Large intestine (tissue), 3 donors: ENCODE measurements around the gene HYDIN. TPM values are rescaled to one million over a fixed set of nuclear protein-coding genes. Genes with fewer than 3 reads are reported as not detected.

Experiments used
- DNase-seq, 2 donors: peaks; one replicate each; pipeline versions ENCODE4 v3.0.0 to v3.0.0-alpha.2; 2013
- H3K27ac ChIP-seq: one replicate; pipeline ENCODE4 v1.5.1; 2013; ENCODE audit warnings: low read length
- H3K27me3 ChIP-seq: 2 replicates; pipeline ENCODE4 v1.6.1; 2013; ENCODE audit warnings: low read length; ENCODE audit not compliant: control insufficient read depth, insufficient read depth
- H3K36me3 ChIP-seq: 2 replicates; pipeline ENCODE4 v1.6.1; 2013; ENCODE audit warnings: low read length; ENCODE audit not compliant: control insufficient read depth, insufficient read depth
- H3K4me1 ChIP-seq: one replicate; pipeline ENCODE4 v1.6.1; 2013; ENCODE audit warnings: low read length; ENCODE audit not compliant: control insufficient read depth, insufficient read depth
- H3K4me3 ChIP-seq: one replicate; pipeline ENCODE4 v1.5.1; 2013; ENCODE audit warnings: low read length
- H3K9me3 ChIP-seq: one replicate; pipeline ENCODE4 v1.6.1; 2013; ENCODE audit warnings: mild to moderate bottlenecking, low read depth, low read length, moderate library complexity; ENCODE audit not compliant: control insufficient read depth
- WGBS: methylation state at CpG from one replicate; pipeline ENCODE4 v1.1.5; 2013; ENCODE audit warnings: low lambda C conversion rate; ENCODE audit not compliant: insufficient coverage; 5-methylcytosine and 5-hydroxymethylcytosine counted together
- polyA plus RNA-seq: library from polyadenylated mRNA; unstranded; fragments of 120-200 nt; gene quantifications from one replicate; pipeline ENCODE4 v1.2.1, GENCODE V29; 2013

The HYDIN gene
- polyA plus RNA-seq, 1 donor: 3.2 TPM

DNA sequence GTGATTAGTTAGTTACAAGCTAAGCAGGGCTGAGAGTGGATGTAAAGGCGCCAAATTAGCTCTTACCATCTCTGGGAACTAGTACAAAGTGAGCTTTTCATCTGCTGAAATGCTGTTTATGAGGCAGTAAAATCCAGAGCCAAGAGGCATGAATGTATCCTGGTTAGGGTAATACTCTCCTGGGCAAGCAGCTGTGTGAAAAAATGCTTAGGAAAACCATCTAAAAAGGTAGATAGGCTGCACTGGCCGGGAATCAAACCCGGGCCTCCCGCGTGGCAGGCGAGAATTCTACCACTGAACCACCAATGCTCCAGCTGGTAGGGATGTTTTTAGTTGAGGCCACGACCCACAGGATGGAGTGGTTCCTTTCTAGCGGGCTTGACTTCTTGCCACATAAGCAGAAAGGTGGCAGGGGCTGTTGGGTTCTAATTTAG is 452.5 kb downstream of the HYDIN start:
- no peak overlapping the region for H3K27ac ChIP-seq
- peaks cover 59% of the 10 kb centered on the region for H3K36me3 ChIP-seq
- H3K4me1 ChIP-seq: no peaks in the 10 kb centered on the region
- no CpG with 5 or more reads among the region's 8 CpGs for WGBS
- peaks cover 4% of the 10 kb centered on the region for H3K9me3 ChIP-seq
- no peak overlapping the region for H3K4me3 ChIP-seq
- DNase-seq: no peak
- no peaks in the 10 kb centered on the region for H3K27me3 ChIP-seq

DNA sequence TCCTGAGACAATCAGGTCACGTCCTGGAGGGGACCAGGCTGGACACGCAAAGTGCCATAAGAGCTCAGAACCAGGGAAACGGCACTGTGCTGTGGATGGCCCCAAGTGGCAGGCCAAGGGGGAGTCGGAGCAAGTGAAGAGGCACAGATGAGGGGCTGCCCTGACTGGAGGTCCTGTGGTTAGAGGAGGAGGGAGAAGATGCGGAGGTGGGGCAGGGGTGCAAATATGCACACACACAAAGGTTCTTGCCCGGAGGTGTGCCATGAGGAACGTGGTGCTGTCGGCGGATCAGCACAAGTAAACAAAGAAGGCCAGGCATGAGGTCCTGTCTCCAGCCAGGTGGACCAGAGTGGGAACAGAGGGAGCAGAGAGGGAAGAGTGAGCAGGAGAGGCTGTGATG is 453.0 kb downstream of the HYDIN start:
- no CpG with 5 or more reads among the region's 9 CpGs for WGBS
- DNase-seq: no peak
- Histone ChIP-seq H3K4me1 (no peaks in the 10 kb centered on the region), H3K27me3 (no peaks in the 10 kb centered on the region), H3K36me3 (peaks cover 58% of the 10 kb centered on the region), H3K27ac (no peak overlapping the region), H3K9me3 (peaks cover 4% of the 10 kb centered on the region), H3K4me3 (no peak overlapping the region)

DNA sequence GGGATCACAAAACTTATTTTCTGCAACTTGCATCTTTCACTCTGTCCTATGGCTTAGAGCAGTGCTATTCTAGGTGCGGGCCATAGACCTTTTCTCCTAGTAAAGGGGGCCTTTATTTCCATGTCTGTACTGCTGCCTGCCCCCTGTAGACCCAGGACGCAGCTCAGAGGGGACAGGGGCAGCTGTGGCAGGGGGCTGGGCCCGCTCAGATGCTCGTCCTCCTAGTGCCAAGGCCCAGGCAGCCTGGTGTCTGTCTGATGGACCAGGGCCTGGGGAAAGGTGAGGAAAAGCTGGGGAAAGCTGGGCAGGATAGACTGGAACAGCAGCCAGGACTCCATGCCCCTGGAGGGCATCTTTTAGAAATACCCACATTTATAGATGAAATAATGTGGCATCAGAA is 455.1 kb downstream of the HYDIN start:
- Histone ChIP-seq H3K36me3 (peaks cover 51% of the 10 kb centered on the region), H3K4me3 (no peak overlapping the region), H3K4me1 (no peaks in the 10 kb centered on the region), H3K27ac (no peak overlapping the region), H3K9me3 (no peaks in the 10 kb centered on the region), H3K27me3 (no peaks in the 10 kb centered on the region)
- DNase-seq: no peak
- no CpG with 5 or more reads among the region's 4 CpGs for WGBS

DNA sequence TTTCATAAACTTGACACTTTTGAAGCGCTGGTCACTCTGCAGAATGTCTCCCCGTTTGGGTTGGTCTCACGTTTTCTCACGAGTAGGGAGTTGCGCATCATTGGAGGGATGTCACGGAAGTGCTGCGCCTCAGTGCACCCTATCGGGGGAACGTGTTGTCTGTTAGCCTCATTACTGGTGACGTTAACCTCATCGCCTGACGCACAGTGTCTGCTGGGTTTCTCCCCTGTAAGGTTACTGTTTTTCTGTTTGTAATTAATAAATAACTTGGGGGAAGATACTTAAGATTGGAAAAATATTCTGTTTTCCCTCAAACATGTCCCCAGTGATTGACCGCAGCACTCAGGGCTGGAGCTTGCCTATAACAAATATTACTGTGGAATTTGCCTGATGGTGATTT is 456.3 kb downstream of the HYDIN start:
- Histone ChIP-seq H3K4me1 (no peaks in the 10 kb centered on the region), H3K27ac (no peak overlapping the region), H3K4me3 (no peak overlapping the region), H3K9me3 (no peaks in the 10 kb centered on the region), H3K27me3 (no peaks in the 10 kb centered on the region), H3K36me3 (peaks cover 54% of the 10 kb centered on the region)
- WGBS: no CpG with 5 or more reads among the region's 13 CpGs
- DNase-seq: no peak

- no CpG with 5 or more reads among the region's 1 CpG for WGBS
- no peak for DNase-seq
- no peaks in the 10 kb centered on the region for H3K27me3 ChIP-seq
- H3K4me3 ChIP-seq: no peak overlapping the region
- H3K36me3 ChIP-seq: peaks cover 52% of the 10 kb centered on the region
- no peaks in the 10 kb centered on the region for H3K4me1 ChIP-seq
- no peak overlapping the region for H3K27ac ChIP-seq
- no peaks in the 10 kb centered on the region for H3K9me3 ChIP-seq
Measured at GRCh38 chr16:70772493-70772892, 458.0 kb downstream of the HYDIN start.

- no peaks in the 10 kb centered on the region for H3K4me1 ChIP-seq
- no peaks in the 10 kb centered on the region for H3K27me3 ChIP-seq
- 100% methylated on average over 1 of the region's 15 CpGs for WGBS
- no peak overlapping the region for H3K4me3 ChIP-seq
- peaks cover 56% of the 10 kb centered on the region for H3K36me3 ChIP-seq
- peak; percentile 26 to 44 for DNase-seq
- no peak overlapping the region for H3K27ac ChIP-seq
- no peaks in the 10 kb centered on the region for H3K9me3 ChIP-seq
Measured at GRCh38 chr16:70770626-70771552, 459.6 kb downstream of the HYDIN start.

DNA sequence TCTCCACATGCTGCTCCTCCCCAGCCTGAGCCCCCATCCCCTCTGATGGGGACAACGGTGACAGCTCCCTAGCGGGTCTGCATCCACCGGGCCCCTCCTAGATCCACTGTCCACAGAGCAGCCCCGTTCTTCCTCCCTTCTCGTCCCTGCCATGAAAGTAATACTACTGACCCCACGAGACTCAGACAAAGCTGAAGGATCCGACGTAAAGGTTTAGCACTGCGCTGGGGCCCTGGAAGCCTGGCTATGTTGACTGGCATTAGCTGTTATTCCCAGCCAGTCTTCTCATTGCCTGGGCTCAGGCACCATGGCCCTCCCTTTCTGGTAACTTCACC is 460.3 kb downstream of the HYDIN start:
- no peak for DNase-seq
- Histone ChIP-seq H3K9me3 (no peaks in the 10 kb centered on the region), H3K27ac (no peak overlapping the region), H3K4me1 (no peaks in the 10 kb centered on the region), H3K27me3 (no peaks in the 10 kb centered on the region), H3K36me3 (peaks cover 57% of the 10 kb centered on the region), H3K4me3 (no peak overlapping the region)
- no CpG with 5 or more reads among the region's 9 CpGs for WGBS

GRCh38 chr16:70769761-70770160 is 460.8 kb downstream of the HYDIN start:
- no peak overlapping the region for H3K4me3 ChIP-seq
- WGBS: no CpG with 5 or more reads among the region's 8 CpGs
- no peaks in the 10 kb centered on the region for H3K27me3 ChIP-seq
- no peaks in the 10 kb centered on the region for H3K4me1 ChIP-seq
- DNase-seq: no peak
- no peak overlapping the region for H3K27ac ChIP-seq
- no peaks in the 10 kb centered on the region for H3K9me3 ChIP-seq
- peaks cover 61% of the 10 kb centered on the region for H3K36me3 ChIP-seq

DNA sequence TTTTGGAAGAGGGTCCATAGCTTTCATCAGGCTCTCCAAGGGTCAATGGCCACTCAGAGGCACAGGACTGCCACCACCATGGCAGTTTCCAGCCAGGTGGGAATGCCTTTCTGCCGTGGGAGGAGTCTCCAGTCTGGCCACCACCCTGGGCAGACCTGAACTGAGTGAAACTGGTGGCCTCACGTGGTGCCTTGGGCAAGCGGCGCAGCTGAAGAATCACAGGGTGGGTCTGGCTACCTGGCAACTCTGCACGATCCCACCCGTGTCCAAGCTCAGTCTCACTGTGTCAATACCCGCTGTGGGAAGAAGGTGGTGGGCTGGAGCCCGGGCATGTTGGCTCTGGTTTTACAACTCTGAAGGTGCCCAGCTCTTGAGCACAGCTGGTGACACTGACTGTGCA is 461.4 kb downstream of the HYDIN start:
- H3K4me3 ChIP-seq: no peak overlapping the region
- H3K36me3 ChIP-seq: peaks cover 60% of the 10 kb centered on the region
- WGBS: no CpG with 5 or more reads among the region's 8 CpGs
- H3K27me3 ChIP-seq: no peaks in the 10 kb centered on the region
- DNase-seq: no peak
- H3K27ac ChIP-seq: no peak overlapping the region
- H3K4me1 ChIP-seq: no peaks in the 10 kb centered on the region
- H3K9me3 ChIP-seq: no peaks in the 10 kb centered on the region

DNA sequence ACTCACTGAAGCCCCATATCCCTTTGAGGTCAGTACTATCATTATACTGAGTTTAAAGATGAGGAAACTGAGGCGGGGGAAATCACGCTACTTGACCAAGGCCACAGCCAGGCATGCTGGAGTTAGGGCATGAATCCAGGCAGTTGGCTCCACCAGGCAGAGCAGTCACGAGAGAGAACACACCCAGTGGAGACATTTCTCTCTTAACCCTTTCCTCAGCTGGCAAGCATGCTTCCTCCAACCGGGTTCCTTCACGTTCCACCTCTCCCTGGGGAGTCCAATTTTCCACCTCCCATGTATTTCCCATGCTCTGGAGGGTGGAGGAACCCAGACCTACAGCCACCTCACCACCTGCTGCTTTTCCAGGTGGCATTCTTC is 462.3 kb downstream of the HYDIN start:
- WGBS: no CpG with 5 or more reads among the region's 5 CpGs
- no peak for DNase-seq
- H3K9me3 ChIP-seq: no peaks in the 10 kb centered on the region
- H3K27me3 ChIP-seq: no peaks in the 10 kb centered on the region
- H3K4me1 ChIP-seq: no peaks in the 10 kb centered on the region
- H3K4me3 ChIP-seq: no peak overlapping the region
- H3K36me3 ChIP-seq: peaks cover 55% of the 10 kb centered on the region
- H3K27ac ChIP-seq: no peak overlapping the region
